Measurements from ENCODE around the gene CRISPLD2. TPM values are rescaled to one million over a fixed set of nuclear protein-coding genes. Genes with fewer than 3 reads are reported as not detected.

CRISPLD2 gene
- total and polyA plus RNA-seq, 9 of the 15 experiments (the other 6 are each of a cell fraction or from before 2014, with no cell fraction given) = 0.03 to 0.24 (median 0.04) TPM; not detected in 4

DNA sequence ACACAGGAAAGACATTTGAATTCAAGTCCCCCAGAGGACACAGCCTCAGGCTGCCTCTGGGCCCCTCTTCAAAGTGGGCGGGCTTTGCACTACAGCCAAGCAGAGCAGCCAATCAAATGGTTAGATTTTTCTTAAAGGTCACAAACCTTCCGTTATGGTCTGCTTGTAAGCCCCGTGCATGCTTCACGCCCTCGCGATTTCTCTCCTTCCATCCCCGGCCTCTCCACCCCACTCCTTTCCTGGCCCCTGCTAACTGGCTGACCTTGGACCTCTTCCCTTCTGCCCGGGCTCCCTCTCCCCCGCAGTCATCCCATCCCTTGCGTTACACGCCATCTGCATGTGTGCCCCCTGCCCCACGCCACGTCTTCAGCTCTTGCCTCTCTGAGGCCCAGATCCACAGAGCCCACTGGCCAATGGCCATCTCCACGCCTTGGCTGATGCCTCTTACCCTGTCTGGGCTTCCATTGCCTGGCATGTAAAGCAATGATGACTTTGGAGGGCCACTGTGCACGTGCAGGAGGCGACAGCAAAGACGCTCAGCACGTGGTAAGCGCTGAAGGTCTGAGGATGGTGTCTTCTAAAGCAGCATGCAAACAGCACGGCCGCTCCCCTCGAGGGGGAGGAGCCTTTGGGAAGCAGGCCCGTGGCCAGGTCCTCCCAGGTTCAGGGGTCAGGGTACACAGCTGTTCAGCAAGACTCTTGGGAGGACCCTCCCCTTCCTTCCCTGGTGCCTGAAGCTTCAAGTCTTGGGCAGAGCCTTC, 104.7 kb downstream of the CRISPLD2 start (continued):
- TF ChIP-seq NFE2L1 (tag; IDR thresholded peaks at IDR 0.05; ENCODE audit: borderline replicate concordance, low read depth) = no peak
- TF ChIP-seq PKNOX1 (IDR thresholded peaks at IDR 0.05) = peak; percentile 38; the same call in 1 of the 2 replicates
- no peak for TF ChIP-seq FOXA1 (IDR thresholded peaks at IDR 0.05; ENCODE audit: borderline replicate concordance)
- TF ChIP-seq USF1 (CRISPR knock-in tag; IDR thresholded peaks at IDR 0.05) = peak; percentile 65
- TF ChIP-seq POLR2H (tag; IDR thresholded peaks at IDR 0.05; ENCODE audit: low read depth) = no peak
- peak; percentile 94 for TF ChIP-seq MGA (IDR thresholded peaks at IDR 0.05)
- peak; percentile 47; the same call in 1 of the 2 replicates for TF ChIP-seq TFAP4 (CRISPR knock-in tag; IDR thresholded peaks at IDR 0.05; ENCODE audit: borderline replicate concordance)
- no peak for TF ChIP-seq BRD9 (IDR thresholded peaks at IDR 0.05; ENCODE audit: low read depth, partially characterized antibody)
- TF ChIP-seq NCOA1 (IDR thresholded peaks at IDR 0.05; ENCODE audit: low read depth) = 0 out of 2 replicates have a peak, but pooled peaks have one; percentile 10
- TF ChIP-seq KDM1A (IDR thresholded peaks at IDR 0.05) = no peak
- no peak for TF ChIP-seq TSC22D4 (tag; IDR thresholded peaks at IDR 0.05)
